CD4-positive, alpha-beta T cell treated with Interleukin-4 for 4 hours (primary cell): ENCODE measurements around the gene ABHD10.

ENCODE experiments used
- DNase-seq: peaks from one replicate; pipeline ENCODE4 v3.0.0-alpha.2; 2020

The ABHD10 gene

GRCh38 chr3:111967068-111967467 lies 11.8 kb upstream of the ABHD10 start:
- DNase-seq = no peak

GRCh38 chr3:111967651-111968274 lies 11.1 kb upstream of the ABHD10 start:
- peak; percentile 78 for DNase-seq

GRCh38 chr3:111968319-111969054 lies 10.3 kb upstream of the ABHD10 start:
- DNase-seq = no peak

- DNase-seq = no peak
These were observed 8.4 kb upstream of the ABHD10 start for GRCh38 chr3:111970376-111970775.

GRCh38 chr3:111971533-111972130 lies 7.2 kb upstream of the ABHD10 start:
- DNase-seq = no peak

- DNase-seq = no peak
These were observed 5.9 kb upstream of the ABHD10 start for GRCh38 chr3:111972891-111973290.

- no peak for DNase-seq
These were observed 3.7 kb upstream of the ABHD10 start for GRCh38 chr3:111975131-111975530.

- DNase-seq = no peak
These were observed 2.6 kb upstream of the ABHD10 start for GRCh38 chr3:111976254-111976653.

- DNase-seq = peak; percentile 10
These were observed 710 bp downstream of the ABHD10 start for GRCh38 chr3:111979434-111980038.

- DNase-seq = no peak
These were observed 2.1 kb downstream of the ABHD10 start for GRCh38 chr3:111980716-111981456.

- DNase-seq = no peak
These were observed 2.6 kb downstream of the ABHD10 start for GRCh38 chr3:111981457-111981763.

GRCh38 chr3:111984636-111985298 lies 5.9 kb downstream of the ABHD10 start:
- DNase-seq = no peak

GRCh38 chr3:111986800-111987199 lies 8.0 kb downstream of the ABHD10 start:
- no peak for DNase-seq

GRCh38 chr3:111989061-111989678 lies 10.3 kb downstream of the ABHD10 start:
- DNase-seq = peak; percentile 55

- DNase-seq = no peak
These were observed 14.2 kb downstream of the ABHD10 start for GRCh38 chr3:111993038-111993437.

GRCh38 chr3:111998636-111999483 lies 20.0 kb downstream of the ABHD10 start, which contains the start of gene TAGLN3:
TAGLN3 (plus strand) TSS chr3:111998922; CDS start chr3:111999423, 501 bp downstream.
- DNase-seq = no peak

GRCh38 chr3:111999484-112000324 lies 20.9 kb downstream of the ABHD10 start:
- DNase-seq = no peak

- no peak for DNase-seq
These were observed 21.5 kb downstream of the ABHD10 start for GRCh38 chr3:112000367-112000771.

- no peak for DNase-seq
These were observed 22.1 kb downstream of the ABHD10 start for GRCh38 chr3:112000966-112001365.

GRCh38 chr3:112001526-112001925 lies 22.7 kb downstream of the ABHD10 start:
- DNase-seq = no peak
